HCT116 (cell line): ENCODE measurements around the gene CDCA4.

Experiments
- ATF3 ChIP-seq: IDR thresholded peaks from 2 replicates; pipeline ENCODE4 v1.6.1; 2012
- CEBPB ChIP-seq: IDR thresholded peaks from 2 replicates; pipeline ENCODE4 v1.6.1; 2012; ENCODE audit warnings: low read depth
- CTCF ChIP-seq, 3 experiments: fragments of 200-600 bp in 1 of 3; sonication (generic) in 1 of 3; IDR thresholded peaks in 2 of 3; conservative IDR thresholded peaks in 1 of 3; 2 replicates each; pipeline ENCODE4 v1.5.1; 2012 to 2017; ENCODE audit warnings: low read depth in 2 of 3, low read length in 2 of 3, antibody characterized with exemption in 1 of 3, borderline replicate concordance in 1 of 3, control low read depth in 1 of 3, mild to moderate bottlenecking in 1 of 3, mixed read lengths in 1 of 3, mixed run types in 1 of 3, moderate library complexity in 1 of 3; ENCODE audit not compliant: insufficient read depth in 1 of 3
- EGR1 ChIP-seq: IDR thresholded peaks from 2 replicates; pipeline ENCODE4 v1.6.1; 2012; ENCODE audit warnings: low read depth
- EZH2 ChIP-seq: fragments of 200-600 bp; sonication (generic); IDR thresholded peaks from 2 replicates; pipeline ENCODE4 v1.6.1; 2017; ENCODE audit warnings: antibody characterized with exemption, mixed run types
- JUND ChIP-seq: IDR thresholded peaks from 2 replicates; pipeline ENCODE4 v1.6.1; 2012
- MAX ChIP-seq: IDR thresholded peaks from 2 replicates; pipeline ENCODE4 v1.6.1; 2012
- POLR2A ChIP-seq: IDR thresholded peaks from 2 replicates; pipeline ENCODE4 v1.7.0; 2011; ENCODE audit warnings: borderline replicate concordance; ENCODE audit not compliant: insufficient read depth, insufficient read length; ENCODE audit errors: extremely low read depth
- RAD21 ChIP-seq: IDR thresholded peaks from 2 replicates; pipeline ENCODE4 v1.6.1; 2012; ENCODE audit warnings: low read depth, mild to moderate bottlenecking
- SRF ChIP-seq: IDR thresholded peaks from 2 replicates; pipeline ENCODE4 v1.6.1; 2012; ENCODE audit warnings: low read depth
- ZFX ChIP-seq: fragments of 450-650 bp; IDR thresholded peaks from 2 replicates; pipeline ENCODE4 v1.6.1; 2017
- ZNF274 ChIP-seq: fragments of 200-500 bp; sonication (Bioruptor generic); IDR thresholded peaks from 2 replicates; pipeline ENCODE4 v1.6.1; 2014; ENCODE audit warnings: mild to moderate bottlenecking, low read depth, low read length, inconsistent platforms

GRCh38 chr14:105065280-105066228 is 44.7 kb upstream of the CDCA4 start, which contains the start of gene GPR132:
- no peak for TF ChIP-seq ZFX
- TF ChIP-seq RAD21: no peak
- no peak for TF ChIP-seq ATF3
- no peak for TF ChIP-seq EZH2
- TF ChIP-seq CTCF (IDR thresholded peaks at IDR 0.05 in 2 of 3, conservative IDR thresholded peaks at IDR 0.05 in 1 of 3; ENCODE audit: borderline replicate concordance in 1 of 3, insufficient read depth in 1 of 3, low read depth in 2 of 3, low read length in 2 of 3): no peak
- TF ChIP-seq CEBPB: no peak
- TF ChIP-seq MAX: no peak
- TF ChIP-seq JUND: no peak
- TF ChIP-seq ZNF274: no peak
- TF ChIP-seq SRF: no peak
- no peak for TF ChIP-seq EGR1
- TF ChIP-seq POLR2A: no peak
